HAP-1 (cell line): ENCODE results near the gene REEP5.

Experiments used
- DNase-seq, 2 experiments: peaks; one replicate each; pipeline ENCODE4 v3.0.0-alpha.2; 2016 to 2020; ENCODE audit warnings: low spot score in 2 of 2
- H3K27me3 ChIP-seq: fragments of 250-450 bp; sonication (Bioruptor Pico); 2 replicates; pipeline ENCODE4 v1.5.1; 2020; ENCODE audit warnings: low read depth, mild to moderate bottlenecking, moderate library complexity
- H3K36me3 ChIP-seq: fragments of 250-450 bp; sonication (Bioruptor Pico); replicated peaks from 2 replicates; pipeline ENCODE4 v1.5.1; 2020; ENCODE audit warnings: mild to moderate bottlenecking
- H3K4me1 ChIP-seq: fragments of 250-450 bp; sonication (Bioruptor Pico); 2 replicates; pipeline ENCODE4 v1.5.1; 2020; ENCODE audit warnings: mild to moderate bottlenecking
- H3K4me3 ChIP-seq: fragments of 250-450 bp; sonication (Bioruptor Pico); 2 replicates; pipeline ENCODE4 v1.5.1; 2020; ENCODE audit warnings: mild to moderate bottlenecking, moderate library complexity
- H3K9me3 ChIP-seq: fragments of 250-450 bp; sonication (Bioruptor Pico); 2 replicates; pipeline ENCODE4 v1.5.1; 2020; ENCODE audit warnings: mild to moderate bottlenecking, moderate library complexity
- in situ Hi-C: fragments of 300-500 bp; cut with MboI; formaldehyde crosslinking; loops from 3 replicates; pipeline ENCODE4 v1.14.3; 2020; ENCODE audit warnings: low sequenced_read_pairs, inconsistent platforms, mixed read lengths

The REEP5 gene

DNA sequence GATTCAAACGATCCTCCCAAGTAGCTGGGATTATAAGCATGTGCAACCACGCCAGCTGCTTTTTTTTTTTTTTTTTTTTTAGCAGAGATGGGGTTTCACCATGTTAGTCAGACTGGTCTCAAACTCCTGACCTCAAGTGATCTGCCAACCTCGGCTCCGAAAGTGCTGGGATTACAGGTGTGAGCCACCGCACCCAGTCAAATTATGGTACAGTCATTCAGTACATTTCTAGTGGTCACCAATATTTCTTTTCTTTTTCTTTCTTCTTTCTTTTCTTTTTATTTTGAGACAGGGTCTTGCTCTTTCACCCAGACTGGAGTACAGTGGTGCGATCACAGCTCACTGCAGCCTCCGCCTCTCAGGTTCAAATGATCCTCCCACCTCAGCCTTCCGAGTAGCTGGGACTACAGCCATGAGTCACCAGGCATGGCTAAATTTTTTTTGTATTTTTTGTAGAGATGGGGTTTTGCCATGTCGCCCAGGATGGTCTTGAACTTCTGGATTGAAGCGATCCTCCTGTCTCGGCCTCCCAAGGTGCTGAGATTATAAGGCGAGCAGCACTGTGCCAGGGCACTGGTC lies 29.2 kb upstream of the REEP5 start:
- H3K4me1 ChIP-seq = no peaks in the 10 kb centered on the region
- H3K4me3 ChIP-seq = no peak overlapping the region
- in situ Hi-C loops = no loop called here
- no peaks in the 10 kb centered on the region; the same call in 1 of the 2 replicates for H3K27me3 ChIP-seq
- H3K36me3 ChIP-seq = no peaks in the 10 kb centered on the region
- DNase-seq = no peak
- no peaks in the 10 kb centered on the region for H3K9me3 ChIP-seq

DNA sequence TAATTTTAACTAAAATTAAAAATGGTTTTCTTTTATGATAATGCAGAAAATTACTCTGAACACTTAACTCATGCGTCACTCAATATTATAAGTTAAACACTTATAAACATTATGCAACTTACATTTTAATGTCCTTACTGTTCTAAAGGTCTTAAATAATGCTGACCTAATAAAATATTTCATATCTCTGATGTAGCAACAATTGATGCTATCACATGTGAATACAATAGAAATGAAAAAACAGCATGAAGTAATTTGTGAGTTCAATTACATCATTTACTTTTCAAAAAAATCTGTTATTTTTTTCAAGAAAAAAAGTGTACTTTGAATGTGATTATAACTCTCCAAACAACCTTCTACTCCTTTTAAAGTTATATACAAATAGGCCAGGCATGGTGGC lies 26.4 kb upstream of the REEP5 start:
- H3K4me1 ChIP-seq = peaks cover 13% of the 10 kb centered on the region
- DNase-seq = no peak
- in situ Hi-C loops = no loop called here
- no peaks in the 10 kb centered on the region; the same call in 1 of the 2 replicates for H3K27me3 ChIP-seq
- H3K36me3 ChIP-seq = no peaks in the 10 kb centered on the region
- no peak overlapping the region for H3K4me3 ChIP-seq
- no peaks in the 10 kb centered on the region for H3K9me3 ChIP-seq

- Histone ChIP-seq H3K27me3 (no peaks in the 10 kb centered on the region), H3K9me3 (no peaks in the 10 kb centered on the region), H3K4me1 (peaks cover 9% of the 10 kb centered on the region), H3K36me3 (no peaks in the 10 kb centered on the region), H3K4me3 (no peak overlapping the region)
- no peak for DNase-seq
- in situ Hi-C loops = no loop called here
These were observed 18.6 kb upstream of the REEP5 start for GRCh38 chr5:112940670-112941069.

DNA sequence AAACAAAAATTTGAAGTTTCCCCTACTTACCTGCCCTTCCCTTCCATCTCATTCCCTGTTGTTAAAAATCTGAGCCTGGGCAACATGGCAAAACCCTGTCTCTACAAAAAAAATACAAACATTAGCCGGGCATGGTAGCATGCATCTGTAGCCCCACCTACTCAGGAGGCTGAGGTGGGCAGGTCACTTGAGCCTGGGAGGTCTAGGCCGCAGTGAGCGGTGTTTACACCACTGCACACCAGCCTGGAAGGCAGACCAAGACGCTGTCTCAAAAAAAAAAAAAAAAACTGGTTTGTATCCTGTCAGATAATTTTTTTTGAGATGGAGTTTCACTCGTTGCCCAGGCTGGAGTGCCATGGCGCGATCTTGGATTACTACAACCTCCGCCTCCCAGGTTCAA lies 16.3 kb upstream of the REEP5 start:
- H3K36me3 ChIP-seq = no peaks in the 10 kb centered on the region
- H3K4me3 ChIP-seq = no peak overlapping the region
- H3K9me3 ChIP-seq = no peaks in the 10 kb centered on the region
- DNase-seq = no peak
- no peaks in the 10 kb centered on the region for H3K27me3 ChIP-seq
- no peaks in the 10 kb centered on the region for H3K4me1 ChIP-seq
- in situ Hi-C loops = no loop called here

DNA sequence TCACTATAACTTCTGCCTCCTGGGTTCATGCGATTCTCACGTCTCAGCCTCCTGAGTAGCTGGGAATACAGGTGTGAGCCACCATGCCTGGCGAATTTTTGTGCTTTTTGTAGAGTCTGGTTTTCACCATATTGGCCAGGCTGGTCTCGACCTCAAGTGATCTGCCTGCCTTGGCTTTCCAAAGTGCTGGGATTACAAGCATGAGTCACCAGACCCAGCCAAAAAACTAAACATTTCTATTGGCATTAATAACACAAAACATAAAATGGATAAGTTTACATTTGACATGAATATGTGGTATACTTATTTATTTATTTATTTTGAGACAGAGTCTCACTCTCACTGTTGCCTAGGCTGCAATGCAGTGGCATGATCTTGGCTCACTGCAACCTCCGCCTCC lies 13.6 kb upstream of the REEP5 start:
- Histone ChIP-seq H3K4me3 (no peak overlapping the region), H3K27me3 (no peaks in the 10 kb centered on the region), H3K4me1 (no peaks in the 10 kb centered on the region), H3K9me3 (no peaks in the 10 kb centered on the region), H3K36me3 (no peaks in the 10 kb centered on the region)
- in situ Hi-C loops = no loop called here
- DNase-seq = no peak

DNA sequence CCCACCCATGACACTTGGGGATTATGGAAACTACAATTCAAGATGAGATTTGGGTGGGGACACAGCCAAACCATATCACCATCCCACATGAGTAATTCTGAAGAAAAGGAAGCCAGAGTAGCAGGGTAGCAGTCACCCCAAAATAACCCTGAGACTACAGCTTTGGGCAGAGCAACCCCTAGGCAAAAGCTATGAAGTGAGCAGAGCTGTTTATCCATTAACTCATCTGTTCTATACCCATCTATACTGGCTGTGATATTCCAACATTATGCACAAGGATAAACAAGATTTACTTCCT lies 12.3 kb upstream of the REEP5 start:
- no peak overlapping the region for H3K4me3 ChIP-seq
- in situ Hi-C loops = no loop called here
- no peaks in the 10 kb centered on the region for H3K36me3 ChIP-seq
- H3K4me1 ChIP-seq = no peaks in the 10 kb centered on the region
- no peaks in the 10 kb centered on the region for H3K9me3 ChIP-seq
- H3K27me3 ChIP-seq = no peaks in the 10 kb centered on the region
- no peak for DNase-seq

DNA sequence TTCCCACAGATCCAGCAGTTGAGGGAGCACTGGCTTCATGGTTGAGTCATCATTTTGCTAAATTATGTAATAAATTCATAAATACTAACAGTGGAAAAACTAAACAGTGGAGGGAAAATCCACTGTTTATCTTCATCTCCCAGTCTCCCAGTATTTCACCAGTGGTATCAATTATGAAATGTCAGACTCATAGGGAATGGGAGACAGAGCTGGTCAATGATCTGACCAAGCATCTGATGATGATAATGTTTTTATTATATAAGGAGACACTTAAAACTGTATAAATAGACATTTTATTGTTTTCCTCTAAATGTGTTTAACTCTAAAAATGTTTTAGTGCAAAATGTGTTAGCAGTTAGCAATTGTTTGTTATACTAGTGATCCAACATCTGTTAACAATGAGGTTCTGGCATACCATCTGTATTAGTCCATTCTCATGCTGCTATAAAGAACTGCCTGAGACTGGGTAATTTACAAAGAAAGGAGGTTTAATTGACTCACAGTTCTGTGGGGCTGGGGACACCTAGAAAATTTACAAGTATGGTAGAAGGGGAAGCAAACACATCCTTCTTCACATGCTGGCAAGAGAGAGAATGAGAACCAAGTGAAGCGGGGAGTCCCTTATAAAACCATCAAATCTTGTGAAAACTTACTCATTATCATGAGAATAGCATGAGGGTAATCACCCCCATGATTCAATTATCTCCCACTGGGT lies 11.8 kb upstream of the REEP5 start:
- no peaks in the 10 kb centered on the region for H3K4me1 ChIP-seq
- in situ Hi-C loops = no loop called here
- no peak overlapping the region for H3K4me3 ChIP-seq
- H3K36me3 ChIP-seq = no peaks in the 10 kb centered on the region
- H3K27me3 ChIP-seq = no peaks in the 10 kb centered on the region
- no peaks in the 10 kb centered on the region for H3K9me3 ChIP-seq
- DNase-seq = no peak

- no peaks in the 10 kb centered on the region for H3K4me1 ChIP-seq
- no peaks in the 10 kb centered on the region for H3K27me3 ChIP-seq
- no peak for DNase-seq
- H3K9me3 ChIP-seq = no peaks in the 10 kb centered on the region
- H3K36me3 ChIP-seq = no peaks in the 10 kb centered on the region
- H3K4me3 ChIP-seq = no peak overlapping the region
- in situ Hi-C loops = no loop called here
These were observed 11.1 kb upstream of the REEP5 start for GRCh38 chr5:112933105-112933504.

DNA sequence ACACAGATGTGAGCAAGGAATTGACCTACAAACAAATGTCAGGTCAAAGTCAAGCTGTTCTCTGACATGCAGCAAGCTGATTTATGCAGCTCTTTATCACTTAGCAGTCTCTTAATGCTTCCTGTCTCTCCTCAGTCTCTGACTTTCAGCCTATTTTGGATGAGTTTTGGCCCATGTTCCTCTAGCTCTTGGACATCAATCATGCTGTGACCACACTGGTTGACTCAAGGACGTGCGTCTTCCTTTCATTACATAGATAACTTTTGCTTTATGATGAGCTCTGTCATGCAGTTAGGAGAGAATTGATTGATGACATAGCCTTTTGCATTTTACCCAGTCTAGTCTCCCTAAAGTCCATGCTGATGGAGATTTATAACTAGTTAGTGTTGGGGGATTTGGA lies 9.4 kb upstream of the REEP5 start:
- no peak for DNase-seq
- in situ Hi-C loops = no loop called here
- Histone ChIP-seq H3K4me1 (no peaks in the 10 kb centered on the region), H3K4me3 (no peak overlapping the region), H3K9me3 (no peaks in the 10 kb centered on the region), H3K27me3 (no peaks in the 10 kb centered on the region), H3K36me3 (no peaks in the 10 kb centered on the region)

DNA sequence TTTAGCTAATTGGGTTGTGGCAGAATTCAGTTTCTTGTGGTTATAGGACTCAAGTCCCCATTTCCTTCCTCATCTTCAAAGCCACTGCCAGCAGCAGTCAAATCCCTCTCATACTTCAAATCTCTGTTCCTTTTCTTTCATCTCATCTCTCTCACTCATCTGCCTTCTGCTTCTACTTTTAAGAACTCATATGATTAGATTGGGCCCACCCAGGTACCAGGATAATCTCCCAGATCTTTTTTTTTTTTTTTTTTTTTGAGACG lies 8.0 kb upstream of the REEP5 start:
- Histone ChIP-seq H3K4me1 (no peaks in the 10 kb centered on the region), H3K9me3 (no peaks in the 10 kb centered on the region), H3K36me3 (no peaks in the 10 kb centered on the region), H3K27me3 (no peaks in the 10 kb centered on the region), H3K4me3 (no peak overlapping the region)
- in situ Hi-C loops = no loop called here
- no peak for DNase-seq

GRCh38 chr5:112929336-112930081 lies 7.5 kb upstream of the REEP5 start:
- in situ Hi-C loops = no loop called here
- Histone ChIP-seq H3K4me1 (no peaks in the 10 kb centered on the region), H3K36me3 (no peaks in the 10 kb centered on the region), H3K4me3 (no peak overlapping the region), H3K9me3 (no peaks in the 10 kb centered on the region), H3K27me3 (no peaks in the 10 kb centered on the region)
- DNase-seq = no peak

GRCh38 chr5:112923988-112924387 lies 2.0 kb upstream of the REEP5 start:
- no peak for DNase-seq
- H3K36me3 ChIP-seq = peaks cover 9% of the 10 kb centered on the region
- H3K27me3 ChIP-seq = no peaks in the 10 kb centered on the region
- no peaks in the 10 kb centered on the region for H3K9me3 ChIP-seq
- H3K4me3 ChIP-seq = no peak overlapping the region
- in situ Hi-C loops = no loop called here
- peaks cover 9% of the 10 kb centered on the region for H3K4me1 ChIP-seq

GRCh38 chr5:112923148-112923917 lies 1.3 kb upstream of the REEP5 start:
- Histone ChIP-seq H3K9me3 (no peaks in the 10 kb centered on the region), H3K4me3 (no peak overlapping the region), H3K4me1 (peaks cover 9% of the 10 kb centered on the region), H3K27me3 (no peaks in the 10 kb centered on the region), H3K36me3 (peaks cover 16% of the 10 kb centered on the region)
- in situ Hi-C loops = no loop called here
- DNase-seq = no peak
